H9 (cell line): ENCODE data around the gene XK. TPM values are rescaled to one million over a fixed set of nuclear protein-coding genes. Genes with fewer than 3 reads are reported as not detected.

Experiments
- DNase-seq: peaks from one replicate; pipeline ENCODE4 v3.0.0-alpha.2; 2017
- H2AFZ ChIP-seq: one replicate; pipeline ENCODE4 v1.6.1; 2013; ENCODE audit warnings: mild to moderate bottlenecking, low read length, control low read depth, moderate library complexity
- H2AK5ac ChIP-seq: 2 replicates; pipeline ENCODE4 v1.6.1; 2013; ENCODE audit warnings: low read length, control low read depth, mixed read lengths; ENCODE audit not compliant: insufficient read length
- H2BK120ac ChIP-seq: one replicate; pipeline ENCODE4 v1.6.1; 2013; ENCODE audit warnings: low read depth, mild to moderate bottlenecking, low read length, control low read depth, inconsistent platforms; ENCODE audit not compliant: poor library complexity, severe bottlenecking
- H2BK12ac ChIP-seq: 2 replicates; pipeline ENCODE4 v1.6.1; 2013; ENCODE audit warnings: low read length, control low read depth, mixed read lengths, low read depth; ENCODE audit not compliant: insufficient read length
- H2BK15ac ChIP-seq: 2 replicates; pipeline ENCODE4 v1.6.1; 2013; ENCODE audit warnings: low read depth, low read length, control low read depth
- H2BK20ac ChIP-seq: one replicate; pipeline ENCODE4 v1.6.1; 2013; ENCODE audit warnings: low read depth, mild to moderate bottlenecking, low read length, control low read depth, inconsistent platforms; ENCODE audit not compliant: poor library complexity, severe bottlenecking
- H2BK5ac ChIP-seq: 2 replicates; pipeline ENCODE4 v1.6.1; 2013; ENCODE audit warnings: low read length, control low read depth, mixed read lengths; ENCODE audit not compliant: insufficient read length
- H3K14ac ChIP-seq: 2 replicates; pipeline ENCODE4 v1.6.1; 2013; ENCODE audit warnings: low read length, control low read depth; ENCODE audit not compliant: insufficient read depth
- H3K18ac ChIP-seq: 2 replicates; pipeline ENCODE4 v1.6.1; 2013; ENCODE audit warnings: low read depth, mild to moderate bottlenecking, mixed read lengths, low read length, control low read depth; ENCODE audit not compliant: insufficient read length
- H3K23ac ChIP-seq: 2 replicates; pipeline ENCODE4 v1.6.1; 2013; ENCODE audit warnings: low read length, control low read depth, mixed read lengths, low read depth; ENCODE audit not compliant: insufficient read length
- H3K23me2 ChIP-seq: 2 replicates; pipeline ENCODE4 v1.6.1; 2013; ENCODE audit warnings: low read depth, mild to moderate bottlenecking, mixed read lengths, low read length, control low read depth; ENCODE audit not compliant: insufficient read length, poor library complexity, severe bottlenecking
- H3K27ac ChIP-seq: 2 replicates; pipeline ENCODE4 v1.5.1; 2013; ENCODE audit warnings: low read length, control low read depth, mixed read lengths, low read depth; ENCODE audit not compliant: insufficient read length
- H3K27me3 ChIP-seq: 2 replicates; pipeline ENCODE4 v1.6.1; 2013; ENCODE audit warnings: low read length, control low read depth, inconsistent platforms; ENCODE audit not compliant: insufficient read depth
- H3K4ac ChIP-seq: 2 replicates; pipeline ENCODE4 v1.6.1; 2013; ENCODE audit warnings: low read depth, mild to moderate bottlenecking, control low read depth, inconsistent platforms, low read length, moderate library complexity
- H3K4me1 ChIP-seq: 2 replicates; pipeline ENCODE4 v1.6.1; 2013; ENCODE audit warnings: low read length, control low read depth, inconsistent platforms; ENCODE audit not compliant: insufficient read depth
- H3K4me2 ChIP-seq: 2 replicates; pipeline ENCODE4 v1.6.1; 2013; ENCODE audit warnings: low read length, control low read depth, mixed read lengths; ENCODE audit not compliant: insufficient read length, insufficient read depth
- H3K56ac ChIP-seq: 2 replicates; pipeline ENCODE4 v1.6.1; 2013; ENCODE audit warnings: low read depth, mild to moderate bottlenecking, mixed read lengths, low read length, control low read depth; ENCODE audit not compliant: insufficient read length
- H3K79me1 ChIP-seq: 2 replicates; pipeline ENCODE4 v1.6.1; 2013; ENCODE audit warnings: low read depth, mild to moderate bottlenecking, moderate library complexity, low read length, control low read depth, inconsistent platforms; ENCODE audit not compliant: insufficient read depth, poor library complexity, severe bottlenecking
- H3K79me2 ChIP-seq: 2 replicates; pipeline ENCODE4 v1.6.1; 2013; ENCODE audit warnings: low read length, control low read depth, inconsistent platforms; ENCODE audit not compliant: insufficient read depth
- H3K9ac ChIP-seq: 2 replicates; pipeline ENCODE4 v1.6.1; 2013; ENCODE audit warnings: low read length, control low read depth, mixed read lengths; ENCODE audit not compliant: insufficient read length; ENCODE audit errors: extremely low read depth
- H3K9me3 ChIP-seq: one replicate; pipeline ENCODE4 v1.6.1; 2013; ENCODE audit warnings: low read depth, low read length, inconsistent platforms; ENCODE audit not compliant: control insufficient read depth
- H3T11ph ChIP-seq: one replicate; pipeline ENCODE4 v1.6.1; 2013; ENCODE audit warnings: mild to moderate bottlenecking, low read length, control low read depth, inconsistent platforms
- H4K20me1 ChIP-seq: one replicate; pipeline ENCODE4 v1.6.1; 2013; ENCODE audit not compliant: control insufficient read depth, insufficient read length, insufficient read depth
- H4K5ac ChIP-seq: 2 replicates; pipeline ENCODE4 v1.6.1; 2013; ENCODE audit warnings: low read depth, mild to moderate bottlenecking, mixed read lengths, low read length, control low read depth; ENCODE audit not compliant: insufficient read length
- H4K8ac ChIP-seq: replicated peaks from 2 replicates; pipeline ENCODE4 v1.6.1; 2013; ENCODE audit warnings: low read length, control low read depth, mixed read lengths, low read depth; ENCODE audit not compliant: insufficient read length
- H4K91ac ChIP-seq: 2 replicates; pipeline ENCODE4 v1.6.1; 2013; ENCODE audit warnings: low read depth, mild to moderate bottlenecking, moderate library complexity, mixed read lengths, low read length, control low read depth; ENCODE audit not compliant: insufficient read length
- H3K27ac Mint-ChIP-seq, 3 experiments: 2 replicates in 2 of 3; 3 replicates in 1 of 3; pipeline ENCODE4 v1.8.0; 2020 to 2021; ENCODE audit warnings: mixed read lengths in 3 of 3, mild to moderate bottlenecking in 1 of 3, moderate library complexity in 1 of 3
- H3K27me3 Mint-ChIP-seq: 2 replicates; pipeline ENCODE4 v1.8.0; 2021; ENCODE audit warnings: low read depth, mild to moderate bottlenecking, moderate library complexity, mixed read lengths
- H3K36me3 Mint-ChIP-seq, 3 experiments: 2 replicates in 2 of 3; 3 replicates in 1 of 3; pipeline ENCODE4 v1.8.0; 2020 to 2021; ENCODE audit warnings: low read depth in 3 of 3, mixed read lengths in 3 of 3; ENCODE audit not compliant: insufficient read depth in 1 of 3
- H3K4me1 Mint-ChIP-seq, 2 experiments: 2 replicates each; pipeline ENCODE4 v1.8.0; 2020; ENCODE audit warnings: mixed read lengths in 2 of 2
- H3K4me3 Mint-ChIP-seq, 2 experiments: 2 replicates in 1 of 2; 3 replicates in 1 of 2; pipeline ENCODE4 v1.8.0; 2020 to 2021; ENCODE audit warnings: mild to moderate bottlenecking in 2 of 2, mixed read lengths in 2 of 2, moderate library complexity in 1 of 2
- H3K9me3 Mint-ChIP-seq, 2 experiments: 2 replicates in 1 of 2; 3 replicates in 1 of 2; pipeline ENCODE4 v1.8.0; 2020; ENCODE audit warnings: mild to moderate bottlenecking in 2 of 2, mixed read lengths in 2 of 2, moderate library complexity in 1 of 2
- CTCF ChIP-seq: fragments of 200-600 bp; sonication (generic); conservative IDR thresholded peaks from 3 replicates; pipeline ENCODE4 v1.8.0; 2021; ENCODE audit warnings: antibody characterized with exemption, mild to moderate bottlenecking
- WGBS: extraction: QIAGEN DNeasy Blood & Tissue Kit; methylation state at CpG from one replicate; pipeline ENCODE4 v1.1.7; 2013; ENCODE audit warnings: missing lambda C conversion rate, low lambda C conversion rate, mixed read lengths; ENCODE audit not compliant: insufficient read length; ENCODE audit errors: extremely low coverage; 5-methylcytosine and 5-hydroxymethylcytosine counted together
- total RNA-seq: library from RNA; stranded (reverse); gene quantifications from 2 replicates; pipeline ENCODE4 v1.2.1, GENCODE V29; 2021

Gene XK
- total RNA-seq, 1 experiment from 2014 or later, result 0.85 TPM

GRCh38 chrX:37697169-37697760, 11.7 kb downstream of the XK start:
- Histone ChIP-seq H2BK120ac (no peak overlapping the region), H3K4me1 (peaks cover 6% of the 10 kb centered on the region; the same call in 1 of the 2 replicates), H3K27ac (no peak overlapping the region), H2BK15ac (no peak overlapping the region), H2BK20ac (no peak overlapping the region), H3K4me2 (no peak overlapping the region), H3K9me3 (no peaks in the 10 kb centered on the region), H3K14ac (no peak overlapping the region), H4K5ac (no peak overlapping the region), H2AFZ (no peak overlapping the region), H4K91ac (no peak overlapping the region), H3K23me2 (no peaks in the 10 kb centered on the region), H3K4ac (no peak overlapping the region), H2BK12ac (no peak overlapping the region), H3K79me1 (no peaks in the 10 kb centered on the region), H4K8ac (no peak overlapping the region), H3K79me2 (no peaks in the 10 kb centered on the region), H3T11ph (no peak overlapping the region), H2BK5ac (no peak overlapping the region), H3K18ac (no peak overlapping the region), H2AK5ac (no peak overlapping the region), H3K56ac (no peak overlapping the region), H3K9ac (no peak overlapping the region), H3K23ac (no peak overlapping the region), H3K27me3 (no peaks in the 10 kb centered on the region), H4K20me1 (no peaks in the 10 kb centered on the region)
- H3K27ac Mint-ChIP-seq, result no peak overlapping the region
- peaks cover 55 to 56% of the 10 kb centered on the region in 2 experiments for H3K9me3 Mint-ChIP-seq
- peaks cover 7 to 10% of the 10 kb centered on the region in 2 experiments for H3K4me1 Mint-ChIP-seq
- no CpG with 5 or more reads among the region's 1 CpG for WGBS
- H3K36me3 Mint-ChIP-seq, result peaks cover 0 to 7% (median 0%) of the 10 kb centered on the region in 3 experiments; a peak in 3 of 7 replicates
- TF ChIP-seq CTCF, result no peak
- no peak for DNase-seq
- H3K27me3 Mint-ChIP-seq, result no peaks in the 10 kb centered on the region
- no peak overlapping the region for H3K4me3 Mint-ChIP-seq
